PC-9 (cell line): Measurements from ENCODE around the gene RXRB. TPM values are rescaled to one million over a fixed set of nuclear protein-coding genes. Genes with fewer than 3 reads are reported as not detected.

Source experiments
- BruUV-seq: library from RNA; stranded (reverse); fragments of 400-500 nt; replicated peaks from 2 replicates; lab custom pipeline; 2021; lab: Mats Ljungman, UMichigan
- CTCF ChIA-PET: fragments of 300-600 bp; sonication (Branson Sonifier 250); formaldehyde crosslinking; loops from one replicate; lab custom pipeline; 2022; ENCODE audit warnings: antibody characterized with exemption; lab: Charles Lee
- POLR2A ChIA-PET: fragments of 300-600 bp; sonication (Branson Sonifier 250); formaldehyde crosslinking; loops from one replicate; lab custom pipeline; 2022; ENCODE audit warnings: antibody characterized with exemption; ENCODE audit not compliant: unreplicated experiment; lab: Charles Lee
- DNase-seq, 2 experiments: peaks; one replicate each; pipeline versions ENCODE4 v3.0.0 to v3.0.0-alpha.2; 2015 to 2022; ENCODE audit warnings: mixed read lengths in 1 of 2
- H2AFZ ChIP-seq: fragments of 200-600 bp; sonication (generic); 2 replicates; pipeline ENCODE4 v1.8.1; 2017; ENCODE audit warnings: antibody characterized with exemption
- H3F3A ChIP-seq: fragments of 200-600 bp; sonication (generic); 2 replicates; pipeline ENCODE4 v1.8.1; 2017; ENCODE audit warnings: antibody characterized with exemption, mild to moderate bottlenecking, low read depth; ENCODE audit not compliant: insufficient read depth
- H3K27ac ChIP-seq: fragments of 200-600 bp; sonication (generic); 2 replicates; pipeline ENCODE4 v1.6.1; 2016; ENCODE audit warnings: mixed run types
- H3K27me3 ChIP-seq: fragments of 200-600 bp; sonication (generic); 2 replicates; pipeline ENCODE4 v1.6.1; 2016; ENCODE audit warnings: low read depth, mixed run types; ENCODE audit not compliant: insufficient read depth
- H3K36me3 ChIP-seq: fragments of 200-600 bp; sonication (generic); 2 replicates; pipeline ENCODE4 v1.6.1; 2016; ENCODE audit warnings: low read depth, mixed run types
- H3K4me1 ChIP-seq: fragments of 200-600 bp; sonication (generic); replicated peaks from 2 replicates; pipeline ENCODE4 v1.6.1; 2016; ENCODE audit warnings: mixed run types; ENCODE audit not compliant: insufficient read depth
- H3K4me2 ChIP-seq: fragments of 200-600 bp; sonication (generic); 2 replicates; pipeline ENCODE4 v1.6.1; 2017; ENCODE audit warnings: mixed run types
- H3K4me3 ChIP-seq: fragments of 200-600 bp; sonication (generic); 2 replicates; pipeline ENCODE4 v1.6.1; 2016; ENCODE audit warnings: mixed run types
- H3K79me2 ChIP-seq: fragments of 200-600 bp; sonication (generic); 2 replicates; pipeline ENCODE4 v1.6.1; 2017; ENCODE audit warnings: low read depth, mixed run types
- H3K9me2 ChIP-seq: fragments of 200-600 bp; sonication (generic); 2 replicates; pipeline ENCODE4 v1.8.1; 2017; ENCODE audit warnings: mild to moderate bottlenecking; ENCODE audit not compliant: insufficient read depth
- H3K9me3 ChIP-seq: fragments of 200-600 bp; sonication (generic); 2 replicates; pipeline ENCODE4 v1.8.1; 2016; ENCODE audit warnings: low read depth; ENCODE audit not compliant: insufficient read depth
- H4K20me1 ChIP-seq: fragments of 200-600 bp; sonication (generic); 2 replicates; pipeline ENCODE4 v1.8.1; 2017; ENCODE audit not compliant: insufficient read depth
- CTCF ChIP-seq: fragments of 200-600 bp; sonication (generic); conservative IDR thresholded peaks from 2 replicates; pipeline ENCODE4 v1.6.1; 2017; ENCODE audit warnings: mixed run types, antibody characterized with exemption, mild to moderate bottlenecking, moderate library complexity
- EZH2 ChIP-seq: fragments of 200-600 bp; sonication (generic); IDR thresholded peaks from 2 replicates; pipeline ENCODE4 v1.8.0; 2017; ENCODE audit warnings: antibody characterized with exemption, low read depth
- intact Hi-C: fragments of 100-400 bp; cut with micrococcal nuclease; formaldehyde crosslinking; loops from one replicate; pipeline ENCODE4 v1.10.0; 2022; ENCODE audit not compliant: unreplicated experiment
- total RNA-seq: library from RNA; stranded (reverse); gene quantifications from 2 replicates; pipeline ENCODE4 v1.2.3, GENCODE V29; 2021

Gene RXRB
- total RNA-seq, 1 experiment from 2014 or later = 49.8 TPM

- intact Hi-C loops = loop anchor here (10.0 kb wide), 2 partner anchors 65 to 205 kb away; partner anchors contain the start of genes B3GALT4, CUTA, PHF1 and RPS18
- CTCF ChIA-PET = interaction anchor here (0.7 kb wide), 1 partner anchor 359 kb away, joined by 3 read pairs; no protein-coding TSS in a partner anchor
Observed at GRCh38 chr6:33209856-33210255, 9.4 kb upstream of the RXRB start.

GRCh38 chr6:33208091-33208967, 7.9 kb upstream of the RXRB start, which contains the start of gene RING1:
Gene RING1, plus strand, starts transcription at chr6:33208500. Its CDS starts 323 bp downstream, at chr6:33208823.
- H2AFZ ChIP-seq = peak within 1 kb of the TSS; percentile 98
- H3K4me2 ChIP-seq = peak within 1 kb of the TSS; percentile 95
- H4K20me1 ChIP-seq = no peaks in the 10 kb centered on the region
- DNase-seq = peak in 1 of 2 experiments; percentile 64
- H3K36me3 ChIP-seq = peaks cover 13% of the 10 kb centered on the region; the same call in 1 of the 2 replicates
- H3K9me3 ChIP-seq = no peaks in the 10 kb centered on the region
- BruUV-seq = TSS peak; percentile 96
- no peaks in the 10 kb centered on the region for H3K27me3 ChIP-seq
- ChIA-PET POLR2A (interaction anchor here (0.6 to 0.9 kb wide), 4 partner anchors 9 to 370 kb away, joined by 5 to 13 read pairs (median 6); partner anchors contain the start of gene TAP2), CTCF (interaction anchor here (0.6 to 0.7 kb wide), 2 partner anchors 40 to 354 kb away, joined by 3 to 8 read pairs; no protein-coding TSS in a partner anchor)
- peak within 1 kb of the TSS; percentile 62 for H3K27ac ChIP-seq
- peaks cover 3% of the 10 kb centered on the region; the same call in 1 of the 2 replicates for H3K79me2 ChIP-seq
- intact Hi-C loops = loop anchor here (10.0 kb wide), 2 partner anchors 66 to 206 kb away; partner anchors contain the start of genes B3GALT4, CUTA, PHF1 and RPS18
- TF ChIP-seq CTCF (no peak), EZH2 (no peak)
- peaks cover 43% of the 10 kb centered on the region; the same call in 1 of the 2 replicates for H3F3A ChIP-seq
- peaks cover 29% of the 10 kb centered on the region for H3K4me1 ChIP-seq
- H3K4me3 ChIP-seq = peak within 1 kb of the TSS; percentile 98
- H3K9me2 ChIP-seq = no peaks in the 10 kb centered on the region

More at GRCh38 chr6:33209856-33210255, 9.4 kb upstream of the RXRB start:
- Histone ChIP-seq H3K9me3 (no peaks in the 10 kb centered on the region), H3K9me2 (no peaks in the 10 kb centered on the region), H3K27me3 (no peaks in the 10 kb centered on the region), H3K79me2 (no peaks in the 10 kb centered on the region; the same call in 1 of the 2 replicates), H3K36me3 (0 out of 2 replicates have a peak, but pooled peaks cover 8% of the 10 kb centered on the region), H4K20me1 (no peaks in the 10 kb centered on the region), H3K4me1 (peaks cover 24% of the 10 kb centered on the region), H2AFZ (no peak overlapping the region), H3K4me3 (no peak overlapping the region), H3F3A (peaks cover 33% of the 10 kb centered on the region; the same call in 1 of the 2 replicates), H3K4me2 (no peak overlapping the region), H3K27ac (no peak overlapping the region)
- no TSS peak for BruUV-seq
- POLR2A ChIA-PET = interaction anchor here (0.5 kb wide), 1 partner anchor 43 kb away, joined by 6 read pairs; no protein-coding TSS in a partner anchor
- TF ChIP-seq EZH2 = no peak
- TF ChIP-seq CTCF = no peak
- no peak for DNase-seq
